ENCODE measurements around the gene TRPM2.
A peak's percentile ranks its signal among the peaks of the same experiment; 100 is the strongest.

The TRPM2 gene

DNA sequence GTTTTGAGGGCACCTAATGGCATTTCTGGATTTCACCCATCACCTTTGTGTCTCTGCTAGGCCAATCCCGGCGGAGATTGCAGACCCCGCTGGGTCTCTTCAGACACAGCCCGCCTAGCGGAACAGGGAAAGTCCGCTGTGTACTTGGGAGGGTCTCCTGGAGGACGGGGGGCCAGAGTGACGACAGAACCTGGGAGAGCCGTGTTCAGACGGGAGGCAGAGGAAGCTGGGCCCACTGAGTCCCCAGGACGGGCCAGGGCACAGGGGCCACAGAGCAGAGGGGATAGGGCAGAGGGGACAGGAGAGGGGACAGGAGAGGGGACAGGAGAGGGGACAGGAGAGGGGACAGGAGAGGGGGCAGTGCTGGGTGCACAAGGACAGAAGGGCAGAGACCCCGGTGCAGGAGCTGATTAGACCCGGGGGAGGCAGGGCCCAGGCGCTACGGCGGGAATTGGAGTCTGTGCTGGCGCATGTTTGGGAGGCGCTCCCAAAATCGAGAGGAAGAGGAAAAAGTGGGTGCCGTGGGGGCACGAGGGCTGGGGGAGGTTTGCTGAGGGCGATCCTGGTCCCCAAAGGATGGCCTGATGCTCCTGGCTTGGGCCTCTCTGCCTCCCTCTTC, 12.7 kb downstream of the TRPM2 start:
- DNase-seq (ENCODE audit: low read depth), result no peak

DNA sequence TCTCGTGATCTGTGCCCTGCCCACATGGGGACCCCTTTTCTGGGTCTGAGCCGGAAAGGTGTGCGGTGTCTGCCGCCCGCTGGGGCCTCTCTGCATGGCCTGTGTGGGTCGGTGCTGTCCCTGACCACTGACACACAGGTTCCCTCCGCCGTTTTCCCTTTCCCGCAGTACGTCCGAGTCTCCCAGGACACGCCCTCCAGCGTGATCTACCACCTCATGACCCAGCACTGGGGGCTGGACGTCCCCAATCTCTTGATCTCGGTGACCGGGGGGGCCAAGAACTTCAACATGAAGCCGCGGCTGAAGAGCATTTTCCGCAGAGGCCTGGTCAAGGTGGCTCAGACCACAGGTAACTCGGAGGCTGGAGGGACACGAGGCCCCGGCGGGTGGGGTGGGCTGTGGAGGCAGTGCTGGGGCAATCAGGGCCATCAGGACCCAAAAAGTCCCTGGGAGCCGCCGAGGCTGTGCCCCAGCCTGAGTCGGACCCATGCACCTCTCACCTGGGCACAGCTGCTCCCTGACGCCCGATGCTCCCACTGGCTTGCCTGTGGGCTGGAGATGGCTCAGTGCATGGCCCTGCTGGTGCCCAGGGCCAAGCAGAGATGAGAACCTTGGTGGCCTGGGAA, 13.3 kb downstream of the TRPM2 start:
- no peak for DNase-seq (ENCODE audit: low read depth)
- no peak overlapping the region for H3K4me3 ChIP-seq (ENCODE audit: low read depth, low read length)
- TF ChIP-seq, protein P1, sequence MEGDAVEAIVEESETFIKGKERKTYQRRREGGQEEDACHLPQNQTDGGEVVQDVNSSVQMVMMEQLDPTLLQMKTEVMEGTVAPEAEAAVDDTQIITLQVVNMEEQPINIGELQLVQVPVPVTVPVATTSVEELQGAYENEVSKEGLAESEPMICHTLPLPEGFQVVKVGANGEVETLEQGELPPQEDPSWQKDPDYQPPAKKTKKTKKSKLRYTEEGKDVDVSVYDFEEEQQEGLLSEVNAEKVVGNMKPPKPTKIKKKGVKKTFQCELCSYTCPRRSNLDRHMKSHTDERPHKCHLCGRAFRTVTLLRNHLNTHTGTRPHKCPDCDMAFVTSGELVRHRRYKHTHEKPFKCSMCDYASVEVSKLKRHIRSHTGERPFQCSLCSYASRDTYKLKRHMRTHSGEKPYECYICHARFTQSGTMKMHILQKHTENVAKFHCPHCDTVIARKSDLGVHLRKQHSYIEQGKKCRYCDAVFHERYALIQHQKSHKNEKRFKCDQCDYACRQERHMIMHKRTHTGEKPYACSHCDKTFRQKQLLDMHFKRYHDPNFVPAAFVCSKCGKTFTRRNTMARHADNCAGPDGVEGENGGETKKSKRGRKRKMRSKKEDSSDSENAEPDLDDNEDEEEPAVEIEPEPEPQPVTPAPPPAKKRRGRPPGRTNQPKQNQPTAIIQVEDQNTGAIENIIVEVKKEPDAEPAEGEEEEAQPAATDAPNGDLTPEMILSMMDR (conservative IDR thresholded peaks at IDR 0.05; ENCODE audit: low read depth, low read length), result no peak

More for the DNA sequence above, 12.7 kb downstream of the TRPM2 start:
- H3K4me3 ChIP-seq (ENCODE audit: low read depth, low read length), result no peak overlapping the region
- TF ChIP-seq, protein P1 (conservative IDR thresholded peaks at IDR 0.05; ENCODE audit: low read depth, low read length), result no peak

- TF ChIP-seq, protein P1 (conservative IDR thresholded peaks at IDR 0.05; ENCODE audit: low read depth, low read length), result no peak
- no peak for DNase-seq (ENCODE audit: low read depth)
- no peak overlapping the region for H3K4me3 ChIP-seq (ENCODE audit: low read depth, low read length)
Measured at GRCh38 chr21:44368711-44369446, 15.5 kb downstream of the TRPM2 start.

DNA sequence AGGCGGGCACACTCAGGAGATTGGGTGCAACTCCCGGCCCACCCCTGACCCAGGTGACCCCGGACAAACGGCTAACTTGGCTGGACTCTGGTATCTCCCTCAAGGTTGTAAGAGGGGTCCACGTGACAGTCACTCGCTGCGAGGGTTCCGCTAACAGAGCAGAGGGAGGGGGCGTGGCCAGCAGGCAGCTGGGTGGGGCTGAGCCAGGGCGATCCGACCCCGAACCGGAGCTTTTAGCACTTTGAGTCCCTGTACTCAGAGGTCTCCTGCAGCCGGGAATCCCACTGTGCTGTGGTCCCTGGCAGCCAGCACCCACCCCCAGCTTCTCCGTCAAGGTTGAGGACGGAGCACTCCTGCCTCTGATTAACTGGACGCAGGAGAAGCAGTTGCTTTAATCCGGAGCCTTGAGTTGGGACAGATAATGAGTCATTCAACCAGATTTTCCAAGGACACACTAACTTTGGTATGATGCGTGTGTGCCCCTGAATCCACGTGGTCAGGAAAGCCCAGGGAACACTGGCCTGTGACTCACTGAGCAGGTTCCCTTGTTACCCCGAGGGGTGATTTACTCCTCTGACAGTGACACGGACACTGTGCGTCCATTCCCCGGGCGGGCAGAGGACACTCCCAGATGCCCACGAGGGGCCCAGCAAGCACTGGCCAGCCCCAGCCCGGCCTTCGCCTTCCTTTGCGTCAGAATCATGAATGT, 16.8 kb downstream of the TRPM2 start:
- peak; percentile 3 for DNase-seq (ENCODE audit: low read depth)
- TF ChIP-seq, protein P1 (conservative IDR thresholded peaks at IDR 0.05; ENCODE audit: low read depth, low read length), result no peak
- H3K4me3 ChIP-seq (ENCODE audit: low read depth, low read length), result no peak overlapping the region

DNA sequence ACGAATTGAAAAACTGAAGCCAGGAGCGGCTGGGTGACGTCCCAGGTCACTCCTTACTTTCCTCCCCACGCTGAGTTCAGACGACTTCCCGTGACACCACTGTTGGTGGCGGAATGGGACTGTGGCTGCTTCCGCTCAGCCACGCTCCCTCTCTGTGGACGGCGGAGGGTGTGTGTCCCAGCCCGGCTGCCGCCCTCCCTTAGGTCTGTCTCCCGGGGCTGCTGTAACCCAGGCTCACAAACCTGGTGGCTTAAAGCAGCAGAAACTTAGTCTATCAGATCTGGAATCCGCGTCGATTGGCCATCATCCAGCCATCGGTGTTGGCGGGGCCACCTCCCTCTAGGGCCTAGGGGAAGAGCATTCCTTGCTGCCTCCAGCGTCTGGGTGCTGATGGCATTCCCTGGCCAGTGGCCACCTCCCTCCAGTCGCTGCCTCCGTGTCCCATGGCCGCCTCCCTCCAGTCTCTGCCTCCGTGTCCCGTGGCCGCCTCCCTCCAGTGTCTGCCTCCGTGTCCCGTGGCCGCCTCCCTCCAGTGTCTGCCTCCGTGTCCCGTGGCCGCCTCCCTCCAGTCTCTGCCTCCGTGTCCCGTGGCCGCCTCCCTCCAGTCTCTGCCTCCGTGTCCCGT, 17.5 kb downstream of the TRPM2 start:
- TF ChIP-seq, protein P1 (conservative IDR thresholded peaks at IDR 0.05; ENCODE audit: low read depth, low read length), result no peak
- DNase-seq (ENCODE audit: low read depth), result no peak
- H3K4me3 ChIP-seq (ENCODE audit: low read depth, low read length), result no peak overlapping the region

DNA sequence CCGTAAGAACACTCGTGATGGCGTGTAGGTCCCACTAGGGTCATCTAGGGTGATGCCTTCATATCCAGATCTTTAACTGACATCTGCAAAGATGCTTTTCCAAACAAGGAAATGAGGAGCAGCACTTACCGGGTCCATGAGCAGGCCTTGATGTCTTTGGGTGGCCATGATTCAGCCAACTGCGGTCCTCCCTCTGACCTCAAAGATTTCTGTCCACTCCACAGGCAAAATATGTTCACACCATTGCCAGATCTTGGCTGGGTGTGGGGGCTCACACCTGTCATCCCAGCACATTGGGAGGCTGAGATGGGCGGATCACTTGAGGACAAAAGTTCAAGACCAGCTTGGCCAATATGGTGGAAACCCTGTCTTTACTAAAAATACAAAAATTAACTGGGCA, 18.2 kb downstream of the TRPM2 start:
- TF ChIP-seq, protein P1 (conservative IDR thresholded peaks at IDR 0.05; ENCODE audit: low read depth, low read length), result no peak
- H3K4me3 ChIP-seq (ENCODE audit: low read depth, low read length), result no peak overlapping the region
- DNase-seq (ENCODE audit: low read depth), result no peak
